ENCODE measurements around the gene POC1A.

- TF ChIP-seq CTCF (conservative IDR thresholded peaks at IDR 0.05 in 1 of 2, IDR thresholded peaks at IDR 0.05 in 1 of 2; ENCODE audit: low read depth in 1 of 2, low read length in 2 of 2) (no peak), EZH2 (IDR thresholded peaks at IDR 0.05; ENCODE audit: low read length, missing control alignments) (no peak)
These were observed 30.1 kb downstream of the POC1A start for GRCh38 chr3:52124126-52124525.

Measured in fibroblast of lung (primary cell).